K562 (cell line): ENCODE measurements around the gene TBC1D2B.
"Not testable (repeated sequence)": the region's sequence is repeated elsewhere in the genome, so short reads cannot be mapped to it uniquely, and the experiment has no call there.

ENCODE experiments used
- FOS ChIP-seq: IDR thresholded peaks from 3 replicates; pipeline ENCODE4 v1.6.1; 2011; ENCODE audit not compliant: insufficient read length; ENCODE audit errors: extremely low read depth
- HMG20B ChIP-seq: fragments of 250-450 bp; sonication (Bioruptor Pico); IDR thresholded peaks from 2 replicates; pipeline ENCODE4 v1.5.0; 2021; ENCODE audit warnings: mild to moderate bottlenecking
- LCOR ChIP-seq: sonication (generic); formaldehyde crosslinking; IDR thresholded peaks from 2 replicates; pipeline ENCODE4 v1.8.0; 2022; ENCODE audit warnings: mild to moderate bottlenecking, missing genetic modification reagents
- MBD2 ChIP-seq: sonication (generic); IDR thresholded peaks from 2 replicates; pipeline ENCODE4 v1.6.1; 2016; ENCODE audit warnings: low read depth, borderline replicate concordance
- TEAD4 ChIP-seq, 2 experiments: sonication (generic) in 1 of 2; formaldehyde crosslinking in 1 of 2; IDR thresholded peaks; 2 replicates each; pipeline versions ENCODE4 v1.6.1 to v1.8.0; 2012 to 2022; ENCODE audit warnings: borderline replicate concordance in 1 of 2, inconsistent platforms in 1 of 2, low read length in 1 of 2, mild to moderate bottlenecking in 1 of 2, missing genetic modification reagents in 1 of 2
- TF ChIP-seq, protein P1 (sequence below), 3 experiments: IDR thresholded peaks in 2 of 3; conservative IDR thresholded peaks in 1 of 3; 2 replicates each; pipeline ENCODE4 v1.5.1; 2011 to 2012; ENCODE audit warnings: low read length in 3 of 3, mild to moderate bottlenecking in 3 of 3, control low read depth in 2 of 3, improper control_type of control experiment in 1 of 3, inconsistent platforms in 1 of 3, low read depth in 1 of 3, mixed read lengths in 1 of 3, moderate library complexity in 1 of 3; ENCODE audit not compliant: insufficient read depth in 2 of 3

DNA sequence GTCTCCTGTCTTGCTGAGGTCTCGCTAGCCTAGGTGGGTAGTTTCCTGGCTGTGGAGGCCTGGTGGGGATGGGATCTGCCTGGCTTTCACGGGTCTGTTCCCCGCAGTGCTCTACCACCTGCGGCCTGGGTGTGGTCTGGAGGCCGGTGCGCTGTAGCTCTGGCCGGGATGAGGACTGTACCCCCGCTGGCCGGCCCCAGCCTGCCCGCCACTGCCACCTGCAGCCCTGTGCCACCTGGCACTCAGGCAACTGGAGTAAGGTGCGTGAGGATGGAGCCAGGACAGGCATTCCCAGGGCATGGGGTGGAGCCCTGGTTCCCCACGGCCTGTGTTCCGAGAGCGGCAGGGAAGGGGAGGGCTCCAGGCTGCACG is 89.8 kb downstream of the TBC1D2B start:
- not testable (repeated sequence) for TF ChIP-seq MBD2; FOS; HMG20B; TEAD4 (IDR thresholded peaks at IDR 0.05; ENCODE audit: low read length); TEAD4 (CRISPR knock-in tag; IDR thresholded peaks at IDR 0.05; ENCODE audit: borderline replicate concordance); LCOR (CRISPR knock-in tag)
- TF ChIP-seq, protein P1, sequence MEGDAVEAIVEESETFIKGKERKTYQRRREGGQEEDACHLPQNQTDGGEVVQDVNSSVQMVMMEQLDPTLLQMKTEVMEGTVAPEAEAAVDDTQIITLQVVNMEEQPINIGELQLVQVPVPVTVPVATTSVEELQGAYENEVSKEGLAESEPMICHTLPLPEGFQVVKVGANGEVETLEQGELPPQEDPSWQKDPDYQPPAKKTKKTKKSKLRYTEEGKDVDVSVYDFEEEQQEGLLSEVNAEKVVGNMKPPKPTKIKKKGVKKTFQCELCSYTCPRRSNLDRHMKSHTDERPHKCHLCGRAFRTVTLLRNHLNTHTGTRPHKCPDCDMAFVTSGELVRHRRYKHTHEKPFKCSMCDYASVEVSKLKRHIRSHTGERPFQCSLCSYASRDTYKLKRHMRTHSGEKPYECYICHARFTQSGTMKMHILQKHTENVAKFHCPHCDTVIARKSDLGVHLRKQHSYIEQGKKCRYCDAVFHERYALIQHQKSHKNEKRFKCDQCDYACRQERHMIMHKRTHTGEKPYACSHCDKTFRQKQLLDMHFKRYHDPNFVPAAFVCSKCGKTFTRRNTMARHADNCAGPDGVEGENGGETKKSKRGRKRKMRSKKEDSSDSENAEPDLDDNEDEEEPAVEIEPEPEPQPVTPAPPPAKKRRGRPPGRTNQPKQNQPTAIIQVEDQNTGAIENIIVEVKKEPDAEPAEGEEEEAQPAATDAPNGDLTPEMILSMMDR (IDR thresholded peaks at IDR 0.05 in 2 of 3, conservative IDR thresholded peaks at IDR 0.05 in 1 of 3; ENCODE audit: insufficient read depth in 2 of 3, low read depth in 1 of 3, low read length in 3 of 3) = not testable (repeated sequence)
